ENCODE measurements around the gene GATC. TPM values are rescaled to one million over a fixed set of nuclear protein-coding genes. Genes with fewer than 3 reads are reported as not detected.

GATC gene
- total RNA-seq, 1 experiment from 2014 or later, result 30.9 TPM

DNA sequence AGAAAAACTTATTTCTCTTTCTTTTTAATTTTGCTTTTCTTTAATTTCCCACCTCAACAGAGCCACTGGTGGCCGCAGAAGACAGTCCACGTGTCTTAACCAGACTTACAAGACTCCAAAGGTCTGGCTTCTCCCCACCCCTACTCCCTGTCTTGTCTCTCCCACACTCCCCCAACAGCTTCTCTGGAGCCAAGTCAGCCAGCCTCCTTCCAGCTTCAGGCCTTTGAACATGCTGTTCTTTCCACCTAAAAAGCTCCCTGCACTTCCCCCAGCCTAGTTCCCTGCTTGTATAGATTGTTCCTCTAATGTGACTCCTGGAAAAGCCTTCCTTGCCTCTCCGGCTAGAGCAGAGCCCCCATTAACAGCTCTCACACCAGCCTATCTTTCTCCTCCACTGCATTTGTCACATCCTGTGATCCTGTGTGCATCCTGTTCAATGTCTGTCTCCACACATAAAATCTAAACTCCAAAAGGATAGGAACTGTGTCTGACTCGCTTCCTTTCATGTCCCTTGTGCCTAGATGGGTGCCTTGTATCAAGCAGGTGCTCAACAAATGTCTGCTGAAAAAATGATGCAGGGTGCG is 41.9 kb downstream of the GATC start:
- H3K4me3 Mint-ChIP-seq (ENCODE audit: unreplicated experiment), result no peak overlapping the region
- no peak overlapping the region for H3K4me3 ChIP-seq (ENCODE audit: low read depth, low read length)
- H3K27ac Mint-ChIP-seq (ENCODE audit: unreplicated experiment), result no peak overlapping the region
- TF ChIP-seq, protein P1, sequence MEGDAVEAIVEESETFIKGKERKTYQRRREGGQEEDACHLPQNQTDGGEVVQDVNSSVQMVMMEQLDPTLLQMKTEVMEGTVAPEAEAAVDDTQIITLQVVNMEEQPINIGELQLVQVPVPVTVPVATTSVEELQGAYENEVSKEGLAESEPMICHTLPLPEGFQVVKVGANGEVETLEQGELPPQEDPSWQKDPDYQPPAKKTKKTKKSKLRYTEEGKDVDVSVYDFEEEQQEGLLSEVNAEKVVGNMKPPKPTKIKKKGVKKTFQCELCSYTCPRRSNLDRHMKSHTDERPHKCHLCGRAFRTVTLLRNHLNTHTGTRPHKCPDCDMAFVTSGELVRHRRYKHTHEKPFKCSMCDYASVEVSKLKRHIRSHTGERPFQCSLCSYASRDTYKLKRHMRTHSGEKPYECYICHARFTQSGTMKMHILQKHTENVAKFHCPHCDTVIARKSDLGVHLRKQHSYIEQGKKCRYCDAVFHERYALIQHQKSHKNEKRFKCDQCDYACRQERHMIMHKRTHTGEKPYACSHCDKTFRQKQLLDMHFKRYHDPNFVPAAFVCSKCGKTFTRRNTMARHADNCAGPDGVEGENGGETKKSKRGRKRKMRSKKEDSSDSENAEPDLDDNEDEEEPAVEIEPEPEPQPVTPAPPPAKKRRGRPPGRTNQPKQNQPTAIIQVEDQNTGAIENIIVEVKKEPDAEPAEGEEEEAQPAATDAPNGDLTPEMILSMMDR (IDR thresholded peaks at IDR 0.05; ENCODE audit: insufficient read depth in 1 of 2, low read depth in 1 of 2, low read length in 1 of 2, severe bottlenecking in 1 of 2, unreplicated experiment in 1 of 2), result no peak
- intact Hi-C loops (cut with micrococcal nuclease; ENCODE audit: unreplicated experiment), result no loop called here
- CTCF ChIA-PET, result no interaction called here
- no TSS peak for BruUV-seq (replicated peaks)
- H3K27me3 ChIP-seq (replicated peaks; ENCODE audit: control insufficient read depth, insufficient read depth, low read length), result no peaks in the 10 kb centered on the region
- no peaks in the 10 kb centered on the region for H3K36me3 ChIP-seq (ENCODE audit: control insufficient read depth, insufficient read depth, low read length)
- H3K4me1 Mint-ChIP-seq (ENCODE audit: low read depth, unreplicated experiment), result no peaks in the 10 kb centered on the region
- H3K9me3 ChIP-seq, result no peaks in the 10 kb centered on the region
- no peaks in the 10 kb centered on the region for H3K9me3 Mint-ChIP-seq (ENCODE audit: unreplicated experiment)
- POLR2A ChIA-PET, result no interaction called here
- no peak for DNase-seq
- no peaks in the 10 kb centered on the region for H3K27me3 Mint-ChIP-seq (ENCODE audit: insufficient read depth, unreplicated experiment)
- no peaks in the 10 kb centered on the region for H3K4me1 ChIP-seq
- no peaks in the 10 kb centered on the region for H3K36me3 Mint-ChIP-seq (ENCODE audit: insufficient read depth, unreplicated experiment)

DNA sequence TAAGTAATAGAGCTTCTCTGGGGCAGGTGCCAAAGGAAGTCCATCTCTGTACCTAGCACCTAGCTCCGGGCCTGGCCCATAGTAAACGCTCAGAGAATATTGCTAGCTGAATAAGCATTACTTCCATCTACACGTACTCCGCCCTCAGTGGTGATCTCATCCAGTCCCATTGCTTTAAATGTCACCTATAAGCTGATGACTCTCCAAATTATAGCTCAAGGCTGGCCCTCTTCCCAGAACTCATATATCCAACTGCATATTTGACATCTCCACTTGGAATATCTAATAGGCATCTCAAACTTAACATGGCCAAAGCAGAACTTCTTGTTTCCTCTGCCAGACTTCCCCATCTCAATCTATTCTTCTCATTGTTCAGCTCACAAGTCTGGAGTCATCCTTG is 42.8 kb downstream of the GATC start:
- POLR2A ChIA-PET, result no interaction called here
- intact Hi-C loops (cut with micrococcal nuclease; ENCODE audit: unreplicated experiment), result no loop called here
- no peaks in the 10 kb centered on the region for H3K36me3 Mint-ChIP-seq (ENCODE audit: insufficient read depth, unreplicated experiment)
- no peaks in the 10 kb centered on the region for H3K27me3 ChIP-seq (replicated peaks; ENCODE audit: control insufficient read depth, insufficient read depth, low read length)
- CTCF ChIA-PET, result no interaction called here
- BruUV-seq (replicated peaks), result no TSS peak
- no peaks in the 10 kb centered on the region for H3K27me3 Mint-ChIP-seq (ENCODE audit: insufficient read depth, unreplicated experiment)
- no peaks in the 10 kb centered on the region for H3K36me3 ChIP-seq (ENCODE audit: control insufficient read depth, insufficient read depth, low read length)
- H3K4me1 ChIP-seq, result no peaks in the 10 kb centered on the region
- no peak overlapping the region for H3K4me3 ChIP-seq (ENCODE audit: low read depth, low read length)
- no peaks in the 10 kb centered on the region for H3K4me1 Mint-ChIP-seq (ENCODE audit: low read depth, unreplicated experiment)
- H3K4me3 Mint-ChIP-seq (ENCODE audit: unreplicated experiment), result no peak overlapping the region
- H3K9me3 Mint-ChIP-seq (ENCODE audit: unreplicated experiment), result no peaks in the 10 kb centered on the region
- H3K9me3 ChIP-seq, result no peaks in the 10 kb centered on the region
- H3K27ac Mint-ChIP-seq (ENCODE audit: unreplicated experiment), result no peak overlapping the region
- DNase-seq, result no peak
- TF ChIP-seq, protein P1 (IDR thresholded peaks at IDR 0.05; ENCODE audit: insufficient read depth in 1 of 2, low read depth in 1 of 2, low read length in 1 of 2, severe bottlenecking in 1 of 2, unreplicated experiment in 1 of 2), result no peak

DNA sequence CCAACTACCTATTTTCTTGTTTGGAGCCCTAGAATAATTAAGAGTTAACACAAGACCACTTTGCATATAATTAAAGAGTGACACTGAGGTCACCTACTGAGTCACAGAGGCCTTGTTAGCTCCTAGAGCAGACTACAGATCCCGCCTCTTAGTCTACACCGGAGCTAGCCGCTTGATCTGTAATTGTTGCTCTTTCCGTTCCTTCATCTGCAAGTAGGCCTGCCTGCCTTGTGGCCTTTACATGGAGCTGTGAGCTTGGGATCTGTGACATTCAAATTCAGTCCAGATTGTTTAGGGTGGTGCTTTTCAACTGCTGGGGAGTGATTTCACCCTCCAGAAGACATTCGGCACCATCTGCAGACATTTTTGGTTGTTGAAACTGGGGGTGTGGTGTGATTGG is 44.1 kb downstream of the GATC start:
- H3K36me3 Mint-ChIP-seq (ENCODE audit: insufficient read depth, unreplicated experiment), result no peaks in the 10 kb centered on the region
- H3K27me3 ChIP-seq (replicated peaks; ENCODE audit: control insufficient read depth, insufficient read depth, low read length), result no peaks in the 10 kb centered on the region
- H3K4me1 Mint-ChIP-seq (ENCODE audit: low read depth, unreplicated experiment), result peaks cover 7% of the 10 kb centered on the region
- no TSS peak for BruUV-seq (replicated peaks)
- DNase-seq, result no peak
- no peaks in the 10 kb centered on the region for H3K9me3 ChIP-seq
- 0 out of 2 replicates have a peak, but pooled peaks cover 6% of the 10 kb centered on the region for H3K4me1 ChIP-seq
- no peaks in the 10 kb centered on the region for H3K27me3 Mint-ChIP-seq (ENCODE audit: insufficient read depth, unreplicated experiment)
- H3K4me3 Mint-ChIP-seq (ENCODE audit: unreplicated experiment), result no peak overlapping the region
- H3K4me3 ChIP-seq (ENCODE audit: low read depth, low read length), result no peak overlapping the region
- H3K27ac Mint-ChIP-seq (ENCODE audit: unreplicated experiment), result no peak overlapping the region
- TF ChIP-seq, protein P1 (IDR thresholded peaks at IDR 0.05; ENCODE audit: insufficient read depth in 1 of 2, low read depth in 1 of 2, low read length in 1 of 2, severe bottlenecking in 1 of 2, unreplicated experiment in 1 of 2), result no peak
- ChIA-PET CTCF (interaction anchor here (0.6 kb wide), 1 partner anchor 307 kb away, joined by 4 read pairs; no protein-coding TSS in a partner anchor), POLR2A (no interaction called here)
- intact Hi-C loops (cut with micrococcal nuclease; ENCODE audit: unreplicated experiment), result no loop called here
- H3K9me3 Mint-ChIP-seq (ENCODE audit: unreplicated experiment), result no peaks in the 10 kb centered on the region
- no peaks in the 10 kb centered on the region for H3K36me3 ChIP-seq (ENCODE audit: control insufficient read depth, insufficient read depth, low read length)

Data from Caco-2 (cell line).